Upper lobe of left lung (tissue), 6 donors: ENCODE measurements around the gene PARVB. TPM values are rescaled to one million over a fixed set of nuclear protein-coding genes. Genes with fewer than 3 reads are reported as not detected.
A peak's percentile ranks its signal among the peaks of the same experiment; 100 is the strongest.
"Not testable (repeated sequence)": the region's sequence is repeated elsewhere in the genome, so short reads cannot be mapped to it uniquely, and the experiment has no call there.

Source experiments
- ATAC-seq, 2 donors: fragments of 200-7000 bp; cut with Tn5 transposase; one replicate each; pipeline ENCODE4 v1.9.1; 2022; ENCODE audit warnings: mild to moderate bottlenecking in 2 of 2, moderate library complexity in 2 of 2; ENCODE audit not compliant: low FRiP score in 2 of 2
- DNase-seq, 2 donors: peaks; one replicate each; pipeline ENCODE4 v3.0.0-alpha.2; 2019 to 2020
- H3K27ac ChIP-seq, 4 donors: fragments of 200-600 bp; sonication (generic); one replicate each; pipeline ENCODE4 v1.5.1; 2016 to 2019
- H3K27me3 ChIP-seq, 4 donors: fragments of 200-600 bp; sonication (generic); one replicate each; pipeline ENCODE4 v1.5.1; 2017 to 2019
- H3K36me3 ChIP-seq, 4 donors: fragments of 200-600 bp; sonication (generic); one replicate each; pipeline ENCODE4 v1.5.1; 2016 to 2019
- H3K4me1 ChIP-seq, 4 donors: fragments of 200-600 bp; sonication (generic); one replicate each; pipeline ENCODE4 v1.5.1; 2018 to 2019
- H3K4me3 ChIP-seq, 4 donors: fragments of 200-600 bp; sonication (generic); one replicate each; pipeline ENCODE4 v1.5.1; 2017 to 2019; ENCODE audit warnings: mild to moderate bottlenecking in 2 of 4, moderate library complexity in 1 of 4
- H3K9me3 ChIP-seq, 4 donors: fragments of 200-600 bp; sonication (generic); one replicate each; pipeline ENCODE4 v1.5.1; 2018 to 2019
- EP300 ChIP-seq, 4 donors: sonication (generic); formaldehyde crosslinking; IDR thresholded peaks; one replicate each; pipeline ENCODE4 v1.5.1; 2017; ENCODE audit warnings: antibody characterized with exemption in 4 of 4, control low read depth in 2 of 4
- POLR2A ChIP-seq, 4 donors: fragments of 450-650 bp; IDR thresholded peaks; one replicate each; pipeline ENCODE4 v1.5.1; 2016 to 2017; ENCODE audit warnings: antibody characterized with exemption in 4 of 4, mild to moderate bottlenecking in 2 of 4
- POLR2AphosphoS5 ChIP-seq, 2 donors: sonication (generic); formaldehyde crosslinking; IDR thresholded peaks; one replicate each; pipeline ENCODE4 v1.5.1; 2017; ENCODE audit warnings: antibody characterized with exemption in 2 of 2
- WGBS, 2 donors: methylation state at CpG; one replicate each; pipeline ENCODE4 v1.1.5; 2017 to 2018; 5-methylcytosine and 5-hydroxymethylcytosine counted together
- total RNA-seq, 6 donors: library from RNA; depleted of rRNA in 4 of 6; stranded (reverse); fragments of >200 nt in 4 of 6; gene quantifications; one replicate each; pipeline versions ENCODE4 v1.1.0 to v1.2.1, GENCODE V29; 2016 to 2021
- TF ChIP-seq, protein P1 (sequence below), 6 experiments: fragments of 450-650 bp in 4 of 6; fragments of 200-600 bp in 2 of 6; sonication (generic) in 2 of 6; IDR thresholded peaks; one replicate each; pipeline ENCODE4 v1.5.1; 2016 to 2019; ENCODE audit warnings: antibody characterized with exemption in 6 of 6
- donor health status: DM: no; HTN: no; CAD: no; lungs with moderate emphysema.
- donor health status: DM: no; HTN: yes; CAD: no; lungs with severe emphysema.

PARVB gene
- total RNA-seq, 6 donors from 2014 or later, result 14.5 to 56.1 (median 37.0) TPM

DNA sequence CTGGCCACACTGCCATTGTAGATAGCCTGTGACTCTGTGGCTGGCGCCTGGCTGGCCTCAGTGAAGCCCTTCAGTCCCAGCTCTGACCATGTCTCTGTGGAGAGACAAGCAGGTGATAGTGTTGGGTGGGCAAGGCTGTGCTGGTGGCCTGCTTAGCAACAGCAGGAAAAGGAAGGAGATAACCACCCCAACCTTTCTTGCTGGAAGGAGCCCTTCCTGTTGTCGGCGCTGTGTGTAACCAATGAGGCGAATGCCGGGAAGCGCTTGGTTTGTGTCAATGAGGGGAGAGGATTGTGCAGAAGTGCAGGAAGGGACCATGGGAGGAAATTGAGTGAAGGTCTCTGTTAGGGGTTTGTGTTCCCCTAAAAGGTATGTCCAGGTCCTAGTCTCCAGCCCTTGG, 27.3 kb downstream of the PARVB start:
- Histone ChIP-seq H3K9me3 (no peaks in the 10 kb centered on the region), H3K4me1 (peaks cover 21 to 39% (median 25%) of the 10 kb centered on the region in 4 donors), H3K27me3 (no peaks in the 10 kb centered on the region), H3K27ac (peak overlapping the region in 3 of 4 donors; percentile 39 to 77 (median 65)), H3K36me3 (no peaks in the 10 kb centered on the region), H3K4me3 (no peak overlapping the region)
- DNase-seq, result no peak
- no peak for ATAC-seq
- WGBS, 2 donors, result 66 to 93% methylated on average over 5 to 6 of the region's 6 CpGs
- TF ChIP-seq POLR2A (IDR thresholded peaks at IDR 0.05) (no peak), POLR2AphosphoS5 (IDR thresholded peaks at IDR 0.05) (peak in 1 of 2 donors; percentile 19), EP300 (IDR thresholded peaks at IDR 0.05) (no peak)
- TF ChIP-seq, protein P1, sequence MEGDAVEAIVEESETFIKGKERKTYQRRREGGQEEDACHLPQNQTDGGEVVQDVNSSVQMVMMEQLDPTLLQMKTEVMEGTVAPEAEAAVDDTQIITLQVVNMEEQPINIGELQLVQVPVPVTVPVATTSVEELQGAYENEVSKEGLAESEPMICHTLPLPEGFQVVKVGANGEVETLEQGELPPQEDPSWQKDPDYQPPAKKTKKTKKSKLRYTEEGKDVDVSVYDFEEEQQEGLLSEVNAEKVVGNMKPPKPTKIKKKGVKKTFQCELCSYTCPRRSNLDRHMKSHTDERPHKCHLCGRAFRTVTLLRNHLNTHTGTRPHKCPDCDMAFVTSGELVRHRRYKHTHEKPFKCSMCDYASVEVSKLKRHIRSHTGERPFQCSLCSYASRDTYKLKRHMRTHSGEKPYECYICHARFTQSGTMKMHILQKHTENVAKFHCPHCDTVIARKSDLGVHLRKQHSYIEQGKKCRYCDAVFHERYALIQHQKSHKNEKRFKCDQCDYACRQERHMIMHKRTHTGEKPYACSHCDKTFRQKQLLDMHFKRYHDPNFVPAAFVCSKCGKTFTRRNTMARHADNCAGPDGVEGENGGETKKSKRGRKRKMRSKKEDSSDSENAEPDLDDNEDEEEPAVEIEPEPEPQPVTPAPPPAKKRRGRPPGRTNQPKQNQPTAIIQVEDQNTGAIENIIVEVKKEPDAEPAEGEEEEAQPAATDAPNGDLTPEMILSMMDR (IDR thresholded peaks at IDR 0.05), result no peak

DNA sequence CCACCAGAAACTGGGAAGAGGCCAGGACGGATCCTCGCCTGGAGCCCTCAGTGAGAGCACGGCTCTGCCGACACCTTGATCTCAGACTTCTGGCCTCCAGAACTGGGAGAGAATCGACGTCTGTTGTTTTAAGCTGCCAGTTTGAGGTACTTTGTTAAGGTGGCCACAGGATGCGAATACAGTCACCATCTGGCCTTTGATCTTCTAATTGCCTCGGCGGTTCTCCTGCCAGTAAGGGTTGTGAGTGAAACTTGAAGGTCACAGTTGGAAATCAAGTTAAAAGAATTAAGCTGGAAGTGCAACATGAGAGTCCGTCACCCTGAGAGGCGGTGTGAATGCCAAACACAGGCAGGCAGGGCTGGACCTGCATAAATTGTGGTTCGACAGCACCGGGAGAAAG, 27.9 kb downstream of the PARVB start:
- WGBS, 2 donors, result 75 to 81% methylated on average over 13 of the region's 13 CpGs
- Histone ChIP-seq H3K27me3 (no peaks in the 10 kb centered on the region), H3K9me3 (no peaks in the 10 kb centered on the region), H3K36me3 (no peaks in the 10 kb centered on the region), H3K27ac (peak overlapping the region in 3 of 4 donors; percentile 14 to 77 (median 65)), H3K4me1 (peaks cover 21 to 39% (median 27%) of the 10 kb centered on the region in 4 donors), H3K4me3 (no peak overlapping the region)
- DNase-seq, result no peak
- ATAC-seq, result no peak
- no peak for TF ChIP-seq EP300 (IDR thresholded peaks at IDR 0.05)
- TF ChIP-seq POLR2A (IDR thresholded peaks at IDR 0.05), result no peak
- TF ChIP-seq, protein P1 (IDR thresholded peaks at IDR 0.05), result no peak
- no peak for TF ChIP-seq POLR2AphosphoS5 (IDR thresholded peaks at IDR 0.05)

DNA sequence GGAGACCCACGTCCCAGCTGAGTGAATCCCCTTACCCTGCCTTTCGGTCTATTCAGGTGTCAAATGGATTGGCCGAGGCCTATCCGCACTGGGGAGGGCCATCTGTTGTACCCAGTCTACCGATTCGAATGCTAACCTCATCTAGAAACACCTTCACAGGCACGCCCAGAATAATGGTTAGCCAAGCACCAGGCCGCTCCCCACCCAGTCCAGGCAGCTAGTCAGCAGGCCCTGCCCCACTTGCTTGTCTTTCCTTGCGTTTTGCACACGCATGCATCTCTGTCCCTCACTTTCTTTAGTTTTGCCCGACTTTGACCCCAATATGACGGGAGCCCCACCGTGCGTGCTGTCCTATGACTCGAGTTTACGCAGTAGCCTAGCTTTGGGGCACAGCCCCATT, 31.7 kb downstream of the PARVB start:
- Histone ChIP-seq H3K4me3 (no peak overlapping the region), H3K9me3 (no peaks in the 10 kb centered on the region), H3K4me1 (peaks cover 5 to 25% (median 11%) of the 10 kb centered on the region in 4 donors), H3K27ac (no peak overlapping the region), H3K36me3 (no peaks in the 10 kb centered on the region), H3K27me3 (no peaks in the 10 kb centered on the region)
- DNase-seq (no peak), ATAC-seq (no peak)
- TF ChIP-seq, protein P1 (IDR thresholded peaks at IDR 0.05), result no peak
- TF ChIP-seq POLR2A (IDR thresholded peaks at IDR 0.05), result no peak
- TF ChIP-seq EP300 (IDR thresholded peaks at IDR 0.05), result no peak
- no peak for TF ChIP-seq POLR2AphosphoS5 (IDR thresholded peaks at IDR 0.05)
- 94 to 95% methylated on average over 15 to 16 of the region's 16 CpGs for WGBS, 2 donors

DNA sequence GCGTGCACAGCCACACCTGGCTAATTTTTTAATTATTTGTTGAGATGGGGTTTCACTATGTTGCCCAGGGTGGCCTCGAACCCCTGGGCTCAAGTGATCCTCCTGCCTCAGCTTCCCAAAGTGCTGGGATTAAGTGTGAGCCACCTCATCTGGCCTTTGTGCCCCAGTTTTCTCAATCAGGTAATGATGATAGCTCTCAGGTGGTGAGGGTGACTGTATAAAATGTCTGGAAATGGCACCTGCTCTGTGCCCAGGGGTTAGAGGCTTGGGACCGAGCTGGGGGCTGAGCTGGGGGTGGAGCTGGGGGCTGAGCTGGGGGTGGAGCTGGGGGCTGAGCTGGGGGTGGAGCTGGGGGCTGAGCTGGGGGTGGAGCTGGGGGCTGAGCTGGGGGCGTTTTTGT, 32.5 kb downstream of the PARVB start:
- not testable (repeated sequence) for H3K27ac ChIP-seq, ATAC-seq, H3K9me3 ChIP-seq, DNase-seq, H3K4me3 ChIP-seq, H3K36me3 ChIP-seq, H3K27me3 ChIP-seq
- H3K4me1 ChIP-seq, result peaks cover 0 to 16% (median 9%) of the 10 kb centered on the region in 4 donors
- WGBS, 2 donors, result 61 to 70% methylated on average over 4 of the region's 4 CpGs

DNA sequence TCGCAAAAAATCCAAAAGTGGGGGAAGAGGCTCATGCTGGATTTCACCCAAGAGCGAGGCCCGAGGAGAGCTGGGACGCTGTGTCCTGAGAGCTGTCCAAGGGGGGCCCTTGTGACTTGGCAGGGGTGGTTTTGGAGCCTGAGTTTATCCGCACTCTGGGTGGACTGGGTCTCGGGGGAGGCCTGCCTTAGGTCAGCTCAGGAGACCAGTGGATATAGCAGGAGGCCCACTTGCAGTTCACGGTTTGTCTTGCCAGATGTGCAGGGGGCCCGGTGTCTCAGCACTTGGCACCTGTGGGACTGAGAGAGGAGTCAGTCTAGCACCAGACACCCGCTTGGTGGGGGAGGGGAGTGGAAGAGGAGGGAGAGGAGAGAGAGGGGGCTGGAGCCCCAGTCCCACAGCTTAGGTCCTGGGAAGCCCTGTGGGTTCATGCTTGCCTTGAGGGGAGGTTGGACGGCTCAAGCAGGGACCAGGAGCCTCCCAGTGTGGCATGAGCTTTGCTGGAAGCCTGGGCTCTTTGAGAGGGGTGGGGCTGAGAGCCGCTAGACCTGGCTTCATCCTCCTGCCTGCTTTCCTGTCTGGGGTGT, 33.4 kb downstream of the PARVB start:
- DNase-seq (no peak), ATAC-seq (peak; percentile 32 to 36)
- 50 to 71% methylated on average over 8 to 11 of the region's 11 CpGs for WGBS, 2 donors
- Histone ChIP-seq H3K27ac (peak overlapping the region in 1 of 4 donors; percentile 47), H3K36me3 (no peaks in the 10 kb centered on the region), H3K4me3 (no peak overlapping the region), H3K4me1 (peaks cover 0 to 12% (median 8%) of the 10 kb centered on the region in 4 donors), H3K9me3 (no peaks in the 10 kb centered on the region), H3K27me3 (no peaks in the 10 kb centered on the region)
- TF ChIP-seq, protein P1 (IDR thresholded peaks at IDR 0.05), result no peak
- TF ChIP-seq EP300 (IDR thresholded peaks at IDR 0.05), result no peak
- no peak for TF ChIP-seq POLR2AphosphoS5 (IDR thresholded peaks at IDR 0.05)
- no peak for TF ChIP-seq POLR2A (IDR thresholded peaks at IDR 0.05)
